ENCODE data around the gene PHKG1.

- TF ChIP-seq CTCF (IDR thresholded peaks at IDR 0.05) (peak in 1 of 7 experiments; percentile 34), POLR2AphosphoS5 (IDR thresholded peaks at IDR 0.05) (peak in 1 of 3 donors; percentile 25), POLR2A (IDR thresholded peaks at IDR 0.05) (no peak), EP300 (IDR thresholded peaks at IDR 0.05) (no peak)
Measured at GRCh38 chr7:56033671-56034432, 58.9 kb downstream of the PHKG1 start.

Measured in stomach (tissue), 4 donors.